Activated naive CD4-positive, alpha-beta T cell treated with anti-CD3 and anti-CD28 coated beads, Interleukin-2, amount 50 U/mL, for 72 hours (primary cell): ENCODE measurements around the gene SNRNP35. TPM values are rescaled to one million over a fixed set of nuclear protein-coding genes. Genes with fewer than 3 reads are reported as not detected.
"Not testable (repeated sequence)": the region's sequence is repeated elsewhere in the genome, so short reads cannot be mapped to it uniquely, and the experiment has no call there.

ENCODE experiments used
- ATAC-seq, 2 donors: fragments of 150-1000 bp; cut with Tn5 transposase; 2 replicates each; pipeline ENCODE4 v1.10.0; 2021; ENCODE audit warnings: mild to moderate bottlenecking in 2 of 2, moderate library complexity in 2 of 2
- DNase-seq, 2 donors: peaks; one replicate each; pipeline ENCODE4 v3.0.0; 2021 to 2022; ENCODE audit warnings: low spot score in 2 of 2
- H3K27ac Mint-ChIP-seq, 2 donors: one replicate each; pipeline ENCODE4 v1.8.0; 2022; ENCODE audit warnings: mild to moderate bottlenecking in 2 of 2, mixed read lengths in 2 of 2
- H3K36me3 Mint-ChIP-seq, 2 donors: one replicate each; pipeline ENCODE4 v1.8.0; 2022; ENCODE audit warnings: mixed read lengths in 2 of 2
- H3K9me3 Mint-ChIP-seq, 2 donors: one replicate each; pipeline ENCODE4 v1.8.0; 2022; ENCODE audit warnings: mixed read lengths in 2 of 2
- total RNA-seq, 2 donors: library from RNA; stranded (reverse); gene quantifications; one replicate each; pipeline ENCODE4 v1.2.3, GENCODE V29; 2022

Gene SNRNP35
- total RNA-seq, 2 donors from 2014 or later = 20.9 to 26.4 TPM

GRCh38 chr12:123497065-123497464 lies 39.1 kb downstream of the SNRNP35 start:
- H3K36me3 Mint-ChIP-seq = no peaks in the 10 kb centered on the region

GRCh38 chr12:123498126-123498825 lies 40.3 kb downstream of the SNRNP35 start:
- Mint-ChIP-seq H3K9me3 (no peaks in the 10 kb centered on the region), H3K27ac (no peak overlapping the region), H3K36me3 (no peaks in the 10 kb centered on the region)
- ATAC-seq (no peak), DNase-seq (no peak)

More at GRCh38 chr12:123497065-123497464, 39.1 kb downstream of the SNRNP35 start:
- ATAC-seq (no peak), DNase-seq (no peak)
- no peaks in the 10 kb centered on the region for H3K9me3 Mint-ChIP-seq
- no peak overlapping the region for H3K27ac Mint-ChIP-seq

DNA sequence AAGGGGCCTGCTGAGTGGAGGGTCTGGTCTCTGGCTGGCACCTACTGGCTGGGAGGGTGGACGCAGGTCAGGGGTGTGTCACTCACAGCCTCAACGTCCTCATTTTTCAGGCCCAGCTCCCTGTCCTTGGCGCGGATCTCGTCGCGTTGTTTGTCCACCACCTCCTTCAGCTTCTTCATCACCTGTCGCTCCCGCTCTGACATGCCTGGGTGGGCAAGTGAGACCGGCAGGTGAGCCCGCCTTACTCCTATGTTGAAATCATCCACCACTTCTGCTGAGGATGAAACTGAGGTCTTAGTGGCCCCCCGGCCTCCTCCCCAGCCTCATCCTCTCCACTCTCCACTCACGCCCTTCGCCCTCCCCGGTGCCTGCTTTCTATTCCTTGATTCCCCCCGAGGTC lies 41.4 kb downstream of the SNRNP35 start:
- DNase-seq (no peak), ATAC-seq (no peak)
- Mint-ChIP-seq H3K9me3 (no peaks in the 10 kb centered on the region), H3K27ac (peak overlapping the region in 1 of 2 donors; percentile 39), H3K36me3 (no peaks in the 10 kb centered on the region)

- DNase-seq = no peak
- no peak for ATAC-seq
- no peaks in the 10 kb centered on the region for H3K9me3 Mint-ChIP-seq
- no peak overlapping the region for H3K27ac Mint-ChIP-seq
- no peaks in the 10 kb centered on the region for H3K36me3 Mint-ChIP-seq
These were observed 44.3 kb downstream of the SNRNP35 start for GRCh38 chr12:123502163-123502704.

DNA sequence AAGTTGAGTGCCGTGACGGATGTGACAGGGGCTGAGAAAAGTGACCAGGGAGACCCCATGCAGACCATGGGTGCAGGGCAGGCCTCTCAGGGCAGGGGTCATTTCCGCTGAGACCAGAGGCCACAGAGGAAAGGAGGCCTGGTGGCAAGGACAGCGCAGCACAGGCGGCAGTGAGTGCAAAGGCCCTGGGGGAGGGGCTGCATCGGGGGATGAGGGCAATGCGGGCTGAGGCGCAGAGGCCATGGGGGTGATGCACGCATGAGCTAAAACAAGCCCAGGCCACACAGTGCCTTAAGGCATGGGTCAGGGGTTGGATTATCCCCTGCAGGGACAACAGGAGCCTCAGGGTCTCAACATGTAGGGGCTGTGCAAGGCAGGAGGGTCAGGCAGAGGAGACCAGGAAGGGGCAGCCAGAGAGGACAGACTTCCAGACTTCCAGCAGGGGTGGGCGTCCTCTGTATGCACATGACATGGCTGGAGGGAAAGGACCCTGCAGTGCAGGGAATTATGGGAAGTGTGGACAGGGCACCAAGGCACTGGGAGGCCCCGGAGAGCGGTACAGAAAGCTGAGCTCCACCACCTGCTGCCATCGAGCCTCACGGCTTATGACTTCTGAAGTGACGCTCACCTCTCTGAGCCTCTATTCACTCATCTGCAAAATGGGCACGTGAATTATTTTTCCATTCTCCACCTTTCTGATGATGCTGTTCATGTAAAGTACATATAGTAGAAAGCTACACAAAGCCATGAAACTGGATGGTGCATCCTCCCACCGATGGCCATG lies 48.3 kb downstream of the SNRNP35 start:
- no peak overlapping the region for H3K27ac Mint-ChIP-seq
- ATAC-seq = no peak
- no peak for DNase-seq
- H3K36me3 Mint-ChIP-seq = no peaks in the 10 kb centered on the region
- H3K9me3 Mint-ChIP-seq = no peaks in the 10 kb centered on the region

DNA sequence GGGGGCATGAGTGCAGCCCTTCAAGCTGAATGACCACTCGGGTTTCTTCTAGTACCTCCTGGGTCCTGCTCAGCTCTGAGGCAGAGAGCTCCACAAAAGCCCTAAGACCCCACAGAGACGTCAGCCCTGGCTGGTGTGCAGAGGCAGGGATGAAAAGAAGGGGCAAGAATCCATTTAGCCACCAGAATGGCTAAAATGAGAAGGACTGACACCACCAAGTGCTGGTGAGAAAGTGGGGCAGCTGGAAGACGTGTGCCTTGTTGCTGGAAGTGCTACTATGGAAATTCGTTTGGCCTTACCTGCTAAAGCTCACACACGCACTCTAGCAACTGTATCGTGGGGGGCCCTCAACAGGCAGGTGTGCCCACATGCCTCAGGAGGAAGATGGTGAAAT lies 48.9 kb downstream of the SNRNP35 start:
- Mint-ChIP-seq H3K36me3 (no peaks in the 10 kb centered on the region), H3K9me3 (no peaks in the 10 kb centered on the region), H3K27ac (no peak overlapping the region)
- ATAC-seq (no peak), DNase-seq (no peak)

- no peak for DNase-seq
- no peaks in the 10 kb centered on the region for H3K36me3 Mint-ChIP-seq
- no peak overlapping the region for H3K27ac Mint-ChIP-seq
- peak in 1 of 2 donors; percentile 35 for ATAC-seq
- H3K9me3 Mint-ChIP-seq = no peaks in the 10 kb centered on the region
These were observed 55.1 kb downstream of the SNRNP35 start for GRCh38 chr12:123512838-123513665.

DNA sequence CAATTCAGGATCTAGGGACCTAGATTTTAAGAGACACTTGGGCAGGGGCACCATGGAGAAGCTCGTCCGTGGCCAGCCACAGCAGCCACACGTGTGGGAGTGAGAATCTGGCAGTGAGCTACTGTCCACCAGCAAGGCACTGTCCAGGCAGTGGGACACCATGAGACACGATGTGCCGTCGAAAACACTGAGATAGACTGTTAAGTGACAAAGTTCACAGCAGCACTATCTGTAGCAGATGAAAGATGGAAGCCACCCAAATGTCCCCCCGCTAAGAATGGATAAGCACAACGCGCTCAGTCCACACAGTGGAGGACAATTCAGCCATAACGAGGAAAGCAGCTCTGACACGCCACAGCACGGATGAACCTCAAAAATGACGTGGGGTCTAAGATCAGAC lies 55.9 kb downstream of the SNRNP35 start:
- no peaks in the 10 kb centered on the region for H3K9me3 Mint-ChIP-seq
- no peak overlapping the region for H3K27ac Mint-ChIP-seq
- no peak for ATAC-seq
- no peaks in the 10 kb centered on the region for H3K36me3 Mint-ChIP-seq
- no peak for DNase-seq

GRCh38 chr12:123514582-123515221 lies 56.8 kb downstream of the SNRNP35 start:
- not testable (repeated sequence) for H3K36me3 Mint-ChIP-seq, ATAC-seq, H3K27ac Mint-ChIP-seq, DNase-seq, H3K9me3 Mint-ChIP-seq

- Mint-ChIP-seq H3K27ac (no peak overlapping the region), H3K9me3 (no peaks in the 10 kb centered on the region), H3K36me3 (no peaks in the 10 kb centered on the region)
- ATAC-seq (no peak), DNase-seq (no peak)
These were observed 58.4 kb downstream of the SNRNP35 start for GRCh38 chr12:123516216-123516780.

Other genes starting within 250 kb of the SNRNP35 start
- gene MPHOSPH9, start 225.0 kb upstream of the SNRNP35 start, total RNA-seq = 100 to 1,000 TPM in 1 of 2 donors, 10 to 100 TPM in 1; 99.0 to 148 TPM
- 10 to 100 TPM; 30.7 to 46.4 TPM for gene MTRFR, start 224.7 kb upstream of the SNRNP35 start, total RNA-seq
- gene CDK2AP1, start 186.3 kb upstream of the SNRNP35 start, total RNA-seq = 10 to 100 TPM; 46.0 to 73.6 TPM
- 10 to 100 TPM; 58.4 to 88.6 TPM for gene SBNO1, start 93.3 kb upstream of the SNRNP35 start, total RNA-seq
- 10 to 100 TPM; 51.8 to 58.4 TPM for gene KMT5A, start 74.0 kb upstream of the SNRNP35 start, total RNA-seq
- gene RILPL2, start 21.5 kb upstream of the SNRNP35 start, total RNA-seq = 10 to 100 TPM in 1 of 2 donors, 1 to 10 TPM in 1; 8.6 to 11.2 TPM
- gene RILPL1, start 75.6 kb downstream of the SNRNP35 start, total RNA-seq = 1 to 10 TPM; 3.2 to 3.9 TPM
- gene TMED2, start 126.4 kb downstream of the SNRNP35 start, total RNA-seq = 100 to 1,000 TPM; 102 to 129 TPM
- 10 to 100 TPM; 40.8 to 57.4 TPM for gene DDX55, start 144.0 kb downstream of the SNRNP35 start, total RNA-seq
- gene EIF2B1, start 175.5 kb downstream of the SNRNP35 start, total RNA-seq = 10 to 100 TPM; 63.3 to 70.9 TPM
- gene GTF2H3, start 175.7 kb downstream of the SNRNP35 start, total RNA-seq = 10 to 100 TPM; 35.2 to 58.3 TPM
- 1 to 10 TPM; 4.3 to 6.6 TPM for gene TCTN2, start 213.0 kb downstream of the SNRNP35 start, total RNA-seq